ENCODE results near the gene MRPL30.
"Not testable (repeated sequence)": the region's sequence is repeated elsewhere in the genome, so short reads cannot be mapped to it uniquely, and the experiment has no call there.

Gene MRPL30

DNA sequence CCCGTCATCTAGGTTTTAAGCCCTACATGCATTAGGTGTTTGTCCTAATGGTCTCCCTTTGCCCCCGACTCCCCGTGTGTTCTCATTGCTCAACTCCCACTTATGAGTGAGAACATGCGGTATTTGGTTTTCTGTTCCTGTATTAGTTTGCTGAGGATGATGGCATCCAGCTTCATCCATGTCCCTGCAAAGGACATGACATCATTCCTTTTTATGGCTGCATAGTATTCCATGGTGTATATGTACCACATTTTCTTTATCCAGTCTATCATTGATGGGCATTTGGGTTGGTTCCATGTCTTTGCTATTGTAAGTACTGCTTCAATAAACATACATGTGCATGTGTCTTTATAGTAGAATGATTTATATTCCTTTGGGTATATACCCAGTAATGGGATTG is 11.4 kb downstream of the MRPL30 start:
- H3K36me3 ChIP-seq (ENCODE audit: control insufficient read depth, insufficient read depth, low read length); H3K27ac ChIP-seq (ENCODE audit: low read depth, low read length): not testable (repeated sequence)

DNA sequence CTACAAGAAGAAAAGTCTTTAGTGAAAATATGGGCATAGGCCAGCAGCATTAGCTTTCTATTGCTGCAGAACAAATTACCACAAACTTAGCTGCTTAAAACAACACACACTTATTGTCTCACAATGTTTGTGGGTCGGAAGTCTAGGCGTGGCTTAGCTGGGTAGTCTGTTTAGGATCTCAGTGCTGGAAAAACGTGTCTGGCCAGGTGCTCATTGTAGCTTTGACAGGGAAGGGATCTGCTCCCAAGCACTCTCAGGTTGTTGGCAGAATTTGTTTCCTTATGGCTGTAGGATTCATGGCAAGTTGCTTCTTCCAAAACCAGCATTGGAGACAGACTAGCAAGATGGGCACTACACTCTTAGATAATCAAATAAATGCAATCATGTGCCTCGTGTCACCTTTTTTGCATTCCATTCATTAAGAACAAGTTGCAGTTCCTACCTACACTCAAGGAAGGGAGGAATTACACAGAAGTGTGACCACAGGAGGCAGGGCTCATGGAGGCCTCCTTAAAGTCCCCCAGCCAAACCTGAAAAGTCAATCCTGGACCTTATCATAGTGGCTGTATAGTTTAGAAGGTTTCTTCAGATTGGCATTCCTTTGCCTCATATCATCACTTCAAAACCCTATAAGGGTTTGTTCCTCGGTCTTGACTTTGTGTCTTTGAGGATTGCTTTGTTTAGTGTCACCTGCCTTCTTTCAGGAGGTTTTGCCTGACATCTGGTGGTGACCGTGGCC is 17.3 kb downstream of the MRPL30 start:
- Histone ChIP-seq H2BK15ac (replicated peaks; ENCODE audit: low read depth) (no peak overlapping the region), H3K4me3 (ENCODE audit: low read length) (no peak overlapping the region), H3K79me1 (ENCODE audit: low read length) (no peaks in the 10 kb centered on the region), H4K5ac (ENCODE audit: low read length) (no peak overlapping the region), H3K79me2 (ENCODE audit: control insufficient read depth, insufficient read depth, low read length) (no peaks in the 10 kb centered on the region), H3K36me3 (ENCODE audit: control insufficient read depth, insufficient read depth, low read length) (peaks cover 2% of the 10 kb centered on the region), H3K56ac (ENCODE audit: low read length) (no peak overlapping the region), H3K4ac (ENCODE audit: low read depth, low read length) (no peak overlapping the region), H3K27me3 (ENCODE audit: insufficient read depth, low read length, poor library complexity) (no peaks in the 10 kb centered on the region), H3K4me1 (ENCODE audit: control insufficient read depth, low read depth, low read length) (no peaks in the 10 kb centered on the region), H3K23ac (ENCODE audit: low read length) (no peak overlapping the region), H2BK120ac (ENCODE audit: low read depth, low read length) (no peak overlapping the region), H3K18ac (ENCODE audit: low read length) (no peak overlapping the region), H2BK5ac (ENCODE audit: low read length) (no peak overlapping the region), H4K8ac (ENCODE audit: low read depth, low read length) (no peak overlapping the region), H3K4me2 (ENCODE audit: low read length) (no peak overlapping the region), H3K27ac (ENCODE audit: low read depth, low read length) (no peak overlapping the region), H3K9ac (ENCODE audit: low read length) (no peak overlapping the region), H2AK5ac (ENCODE audit: low read length) (no peak overlapping the region)
- WGBS (ENCODE audit: extremely low coverage, insufficient coverage, low lambda C conversion rate) = no CpG with 5 or more reads among the region's 6 CpGs
- peak; percentile 5 for DNase-seq

More for the DNA sequence above, 11.4 kb downstream of the MRPL30 start:
- H2AK5ac ChIP-seq (ENCODE audit: low read length); H3K4ac ChIP-seq (ENCODE audit: low read depth, low read length); H3K23ac ChIP-seq (ENCODE audit: low read length); H2BK15ac ChIP-seq (replicated peaks; ENCODE audit: low read depth); H3K79me2 ChIP-seq (ENCODE audit: control insufficient read depth, insufficient read depth, low read length); H4K8ac ChIP-seq (ENCODE audit: low read depth, low read length); H3K79me1 ChIP-seq (ENCODE audit: low read length); H3K56ac ChIP-seq (ENCODE audit: low read length); DNase-seq; H3K4me1 ChIP-seq (ENCODE audit: control insufficient read depth, low read depth, low read length); H4K5ac ChIP-seq (ENCODE audit: low read length); H2BK5ac ChIP-seq (ENCODE audit: low read length); H2BK120ac ChIP-seq (ENCODE audit: low read depth, low read length); H3K18ac ChIP-seq (ENCODE audit: low read length); H3K4me3 ChIP-seq (ENCODE audit: low read length); H3K27me3 ChIP-seq (ENCODE audit: insufficient read depth, low read length, poor library complexity); H3K4me2 ChIP-seq (ENCODE audit: low read length); H3K9ac ChIP-seq (ENCODE audit: low read length): not testable (repeated sequence)
- no CpG with 5 or more reads among the region's 4 CpGs for WGBS (ENCODE audit: extremely low coverage, insufficient coverage, low lambda C conversion rate)

DNA sequence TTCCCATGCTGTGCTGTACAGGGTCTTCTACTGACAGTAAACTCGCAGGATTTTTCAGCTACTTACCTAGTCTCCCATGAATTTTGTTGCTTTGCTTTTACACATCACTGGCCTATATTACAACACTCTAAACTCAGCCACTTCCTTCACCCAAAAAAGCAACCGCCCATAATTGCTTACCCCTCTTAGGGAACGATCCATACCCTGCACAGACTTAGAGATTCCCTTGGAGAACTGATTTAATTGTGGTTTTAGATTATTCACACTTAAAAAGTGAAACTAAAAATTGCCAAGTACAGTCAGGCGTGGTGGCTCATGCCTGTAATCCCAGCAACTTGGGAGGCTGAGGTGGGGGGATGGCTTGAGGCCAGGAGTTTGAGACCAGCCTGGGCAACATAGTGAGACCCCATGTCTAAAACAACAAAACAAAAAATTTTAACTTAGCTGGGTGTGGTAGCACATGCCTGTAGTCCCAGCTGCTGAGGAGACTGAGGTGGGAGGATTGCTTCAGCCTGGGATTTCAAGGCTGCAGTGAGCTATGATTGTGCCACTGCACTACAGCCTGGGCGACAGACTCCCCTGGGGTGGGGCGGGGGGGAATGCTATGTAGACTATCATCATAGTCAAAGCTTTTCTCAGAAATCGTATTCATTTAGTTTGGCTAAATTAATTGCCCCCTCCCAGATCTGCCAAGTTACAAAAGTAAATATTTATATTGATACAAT is 19.3 kb downstream of the MRPL30 start:
- Histone ChIP-seq H4K8ac (ENCODE audit: low read depth, low read length) (no peak overlapping the region), H3K4ac (ENCODE audit: low read depth, low read length) (no peak overlapping the region), H2BK5ac (ENCODE audit: low read length) (no peak overlapping the region), H3K18ac (ENCODE audit: low read length) (no peak overlapping the region), H3K36me3 (ENCODE audit: control insufficient read depth, insufficient read depth, low read length) (peaks cover 2% of the 10 kb centered on the region), H3K4me3 (ENCODE audit: low read length) (no peak overlapping the region), H3K79me2 (ENCODE audit: control insufficient read depth, insufficient read depth, low read length) (no peaks in the 10 kb centered on the region), H3K4me1 (ENCODE audit: control insufficient read depth, low read depth, low read length) (no peaks in the 10 kb centered on the region), H3K9ac (ENCODE audit: low read length) (no peak overlapping the region), H3K4me2 (ENCODE audit: low read length) (no peak overlapping the region), H4K5ac (ENCODE audit: low read length) (no peak overlapping the region), H2BK120ac (ENCODE audit: low read depth, low read length) (no peak overlapping the region), H3K56ac (ENCODE audit: low read length) (no peak overlapping the region), H3K23ac (ENCODE audit: low read length) (no peak overlapping the region), H3K27ac (ENCODE audit: low read depth, low read length) (no peak overlapping the region), H2AK5ac (ENCODE audit: low read length) (no peak overlapping the region), H3K27me3 (ENCODE audit: insufficient read depth, low read length, poor library complexity) (no peaks in the 10 kb centered on the region), H2BK15ac (replicated peaks; ENCODE audit: low read depth) (no peak overlapping the region), H3K79me1 (ENCODE audit: low read length) (no peaks in the 10 kb centered on the region)
- no CpG with 5 or more reads among the region's 7 CpGs for WGBS (ENCODE audit: extremely low coverage, insufficient coverage, low lambda C conversion rate)
- DNase-seq = no peak

DNA sequence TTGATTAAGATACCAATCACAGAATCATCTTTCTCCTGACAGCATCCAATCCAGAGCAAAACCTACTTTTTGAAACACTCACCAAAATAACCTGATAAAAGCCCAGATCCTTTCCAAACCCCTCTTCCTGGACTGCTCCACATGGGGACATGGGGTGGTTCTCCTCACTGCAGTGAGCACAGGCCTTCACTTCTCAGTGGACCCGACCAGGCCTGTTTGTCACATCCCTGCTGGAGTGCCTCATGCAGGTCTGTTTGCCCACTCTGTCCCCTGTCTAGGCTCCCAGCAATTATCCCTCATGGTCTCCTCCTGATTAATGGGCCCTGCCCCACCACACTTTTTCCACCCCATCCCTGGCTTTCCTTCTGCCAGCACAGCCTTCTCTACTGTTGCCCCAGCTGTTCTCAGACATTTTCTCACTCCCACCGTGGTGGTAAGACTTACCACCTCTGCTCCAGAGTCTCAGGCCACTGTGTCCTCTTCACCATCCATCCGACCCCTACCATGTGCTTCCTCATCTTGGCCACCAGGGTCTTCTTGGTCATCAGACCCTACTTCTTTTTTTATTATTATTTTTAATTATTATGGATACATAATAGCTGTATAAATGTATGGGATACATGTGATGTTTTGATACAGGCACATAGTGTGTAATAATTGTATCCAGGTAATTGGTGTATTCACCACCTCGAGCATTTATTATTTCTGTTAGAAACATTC is 21.1 kb downstream of the MRPL30 start:
- no peaks in the 10 kb centered on the region for H3K36me3 ChIP-seq (ENCODE audit: control insufficient read depth, insufficient read depth, low read length)
- H2AK5ac ChIP-seq (ENCODE audit: low read length) = no peak overlapping the region
- H2BK5ac ChIP-seq (ENCODE audit: low read length) = no peak overlapping the region
- H2BK120ac ChIP-seq (ENCODE audit: low read depth, low read length) = no peak overlapping the region
- H3K27me3 ChIP-seq (ENCODE audit: insufficient read depth, low read length, poor library complexity) = no peaks in the 10 kb centered on the region
- H2BK15ac ChIP-seq (replicated peaks; ENCODE audit: low read depth) = no peak overlapping the region
- no peak overlapping the region for H3K27ac ChIP-seq (ENCODE audit: low read depth, low read length)
- no peaks in the 10 kb centered on the region for H3K79me2 ChIP-seq (ENCODE audit: control insufficient read depth, insufficient read depth, low read length)
- no peak overlapping the region for H4K5ac ChIP-seq (ENCODE audit: low read length)
- H4K8ac ChIP-seq (ENCODE audit: low read depth, low read length) = no peak overlapping the region
- no peak overlapping the region for H3K4ac ChIP-seq (ENCODE audit: low read depth, low read length)
- DNase-seq = no peak
- no peaks in the 10 kb centered on the region for H3K79me1 ChIP-seq (ENCODE audit: low read length)
- no CpG with 5 or more reads among the region's 4 CpGs for WGBS (ENCODE audit: extremely low coverage, insufficient coverage, low lambda C conversion rate)
- H3K9ac ChIP-seq (ENCODE audit: low read length) = no peak overlapping the region
- no peak overlapping the region for H3K4me2 ChIP-seq (ENCODE audit: low read length)
- H3K4me1 ChIP-seq (ENCODE audit: control insufficient read depth, low read depth, low read length) = no peaks in the 10 kb centered on the region
- H3K18ac ChIP-seq (ENCODE audit: low read length) = no peak overlapping the region
- no peak overlapping the region for H3K4me3 ChIP-seq (ENCODE audit: low read length)
- H3K56ac ChIP-seq (ENCODE audit: low read length) = no peak overlapping the region
- H3K23ac ChIP-seq (ENCODE audit: low read length) = no peak overlapping the region

DNA sequence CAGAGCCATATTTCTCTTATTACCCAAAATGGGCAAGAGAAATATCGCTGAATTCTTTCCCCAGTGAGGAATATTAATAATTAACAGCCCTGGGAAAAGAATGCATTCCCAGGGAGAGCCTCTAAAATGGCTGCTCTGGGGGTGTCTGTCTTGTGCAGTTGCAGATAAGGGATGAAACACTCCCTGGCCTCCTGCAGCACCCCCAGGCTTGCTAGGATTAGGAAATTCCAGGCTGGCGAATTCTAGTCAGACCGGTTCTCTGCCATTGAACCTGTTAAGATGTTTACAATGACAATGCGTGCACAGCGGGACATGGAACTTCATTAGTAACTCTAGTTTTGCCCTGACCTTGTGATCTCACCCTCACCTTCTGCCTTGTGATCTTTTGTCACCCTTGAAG is 24.5 kb downstream of the MRPL30 start:
- Histone ChIP-seq H3K4ac (ENCODE audit: low read depth, low read length) (no peak overlapping the region), H3K4me3 (ENCODE audit: low read length) (no peak overlapping the region), H3K27ac (ENCODE audit: low read depth, low read length) (no peak overlapping the region), H3K56ac (ENCODE audit: low read length) (no peak overlapping the region), H3K9ac (ENCODE audit: low read length) (no peak overlapping the region), H4K5ac (ENCODE audit: low read length) (no peak overlapping the region), H3K79me2 (ENCODE audit: control insufficient read depth, insufficient read depth, low read length) (no peaks in the 10 kb centered on the region), H3K27me3 (ENCODE audit: insufficient read depth, low read length, poor library complexity) (no peaks in the 10 kb centered on the region), H3K4me2 (ENCODE audit: low read length) (no peak overlapping the region), H4K8ac (ENCODE audit: low read depth, low read length) (no peak overlapping the region), H3K79me1 (ENCODE audit: low read length) (no peaks in the 10 kb centered on the region), H2BK15ac (replicated peaks; ENCODE audit: low read depth) (no peak overlapping the region), H3K18ac (ENCODE audit: low read length) (no peak overlapping the region), H3K36me3 (ENCODE audit: control insufficient read depth, insufficient read depth, low read length) (no peaks in the 10 kb centered on the region), H2BK120ac (ENCODE audit: low read depth, low read length) (no peak overlapping the region), H3K23ac (ENCODE audit: low read length) (no peak overlapping the region), H2BK5ac (ENCODE audit: low read length) (no peak overlapping the region), H2AK5ac (ENCODE audit: low read length) (no peak overlapping the region), H3K4me1 (ENCODE audit: control insufficient read depth, low read depth, low read length) (no peaks in the 10 kb centered on the region)
- WGBS (ENCODE audit: extremely low coverage, insufficient coverage, low lambda C conversion rate) = no CpG with 5 or more reads among the region's 5 CpGs
- peak; percentile 49 for DNase-seq
